GM06990 (cell line): ENCODE results near the gene NTPCR.

Source experiments
- DNase-seq: peaks from one replicate; pipeline ENCODE4 v3.0.0-alpha.2; 2011; ENCODE audit not compliant: insufficient read length; ENCODE audit errors: extremely low read depth
- H3K27me3 ChIP-seq: replicated peaks from 2 replicates; pipeline ENCODE4 v1.6.0; 2011; ENCODE audit warnings: low read length; ENCODE audit not compliant: control insufficient read depth, insufficient read depth
- H3K36me3 ChIP-seq: 2 replicates; pipeline ENCODE4 v1.5.1; 2011; ENCODE audit warnings: low read length; ENCODE audit not compliant: control insufficient read depth, insufficient read depth
- H3K4me3 ChIP-seq: replicated peaks from 2 replicates; pipeline ENCODE4 v1.5.1; 2011; ENCODE audit warnings: low read depth, mild to moderate bottlenecking, control low read depth, low read length
- CTCF ChIP-seq: IDR thresholded peaks from 2 replicates; pipeline ENCODE4 v1.5.1; 2011; ENCODE audit warnings: low read length, control low read depth, mild to moderate bottlenecking, inconsistent platforms; ENCODE audit not compliant: insufficient read depth, poor library complexity, severe bottlenecking

The NTPCR gene

GRCh38 chr1:233022246-233022645 lies 71.8 kb downstream of the NTPCR start:
- Histone ChIP-seq H3K27me3 (no peaks in the 10 kb centered on the region), H3K36me3 (no peaks in the 10 kb centered on the region), H3K4me3 (no peak overlapping the region)
- no peak for DNase-seq
- no peak for TF ChIP-seq CTCF

DNA sequence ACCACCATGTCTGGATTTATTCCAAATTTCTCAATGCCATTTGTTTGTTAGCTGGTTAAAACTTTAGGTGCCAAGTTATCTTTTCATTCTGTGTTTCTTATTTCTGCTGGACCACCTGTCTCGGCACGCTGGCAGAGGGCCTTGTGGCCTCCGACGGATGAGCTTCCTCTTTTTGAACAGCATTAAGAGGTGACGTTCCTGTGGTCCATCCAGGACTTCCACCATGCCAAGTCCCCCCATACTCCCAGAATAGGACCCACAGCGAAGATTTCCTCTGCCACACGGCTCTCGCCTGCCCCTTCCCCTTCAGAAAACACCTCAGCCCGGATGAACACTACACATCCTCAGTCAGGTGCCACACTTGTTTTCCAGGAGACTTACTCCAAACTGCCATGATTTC lies 73.8 kb downstream of the NTPCR start:
- no peak for TF ChIP-seq CTCF
- Histone ChIP-seq H3K4me3 (no peak overlapping the region), H3K36me3 (no peaks in the 10 kb centered on the region), H3K27me3 (no peaks in the 10 kb centered on the region)
- DNase-seq, result no peak

GRCh38 chr1:233025157-233025556 lies 74.7 kb downstream of the NTPCR start:
- TF ChIP-seq CTCF, result peak; percentile 54
- Histone ChIP-seq H3K4me3 (no peak overlapping the region), H3K27me3 (no peaks in the 10 kb centered on the region), H3K36me3 (no peaks in the 10 kb centered on the region)
- no peak for DNase-seq

DNA sequence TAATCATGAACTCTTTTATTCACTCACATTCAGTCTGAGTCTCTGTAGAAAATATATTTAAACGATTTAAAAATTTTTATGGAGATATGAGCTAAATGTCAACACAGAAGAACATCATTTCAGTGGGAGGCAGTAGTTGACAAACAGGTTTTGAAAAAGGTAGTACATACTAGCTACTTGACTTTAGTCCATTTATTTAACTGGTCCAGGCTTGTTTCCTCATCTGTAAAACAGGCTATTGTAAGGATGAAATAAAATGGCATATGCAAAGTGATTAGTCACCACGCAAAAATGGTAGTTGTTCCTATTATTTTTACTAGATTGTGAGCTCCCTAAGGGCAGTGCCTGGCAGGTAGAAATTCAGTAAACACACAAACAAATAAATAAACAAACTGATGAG lies 75.2 kb downstream of the NTPCR start:
- H3K36me3 ChIP-seq, result no peaks in the 10 kb centered on the region
- no peak for DNase-seq
- no peaks in the 10 kb centered on the region for H3K27me3 ChIP-seq
- no peak for TF ChIP-seq CTCF
- H3K4me3 ChIP-seq, result no peak overlapping the region

GRCh38 chr1:233027046-233027445 lies 76.6 kb downstream of the NTPCR start:
- H3K4me3 ChIP-seq, result no peak overlapping the region
- no peaks in the 10 kb centered on the region for H3K36me3 ChIP-seq
- DNase-seq, result no peak
- no peak for TF ChIP-seq CTCF
- no peaks in the 10 kb centered on the region for H3K27me3 ChIP-seq

GRCh38 chr1:233031521-233031920 lies 81.1 kb downstream of the NTPCR start:
- TF ChIP-seq CTCF, result no peak
- Histone ChIP-seq H3K4me3 (no peak overlapping the region), H3K27me3 (no peaks in the 10 kb centered on the region), H3K36me3 (no peaks in the 10 kb centered on the region)
- no peak for DNase-seq
